ENCODE data around the gene HLA-DMB.

The HLA-DMB gene

GRCh38 chr6:32940656-32941213, at the start of gene HLA-DMB:
Gene HLA-DMB, minus strand, starts transcription at chr6:32941028. Its CDS starts 221 bp downstream, at chr6:32940807.
- no peak for DNase-seq (ENCODE audit: low read depth in 4 of 4, low spot score in 1 of 4)

GRCh38 chr6:32989368-32989767, 48.5 kb upstream of the HLA-DMB start:
- no peak for DNase-seq (ENCODE audit: low read depth in 4 of 4, low spot score in 1 of 4)

GRCh38 chr6:32984622-32985389, 44.0 kb upstream of the HLA-DMB start:
- DNase-seq (ENCODE audit: low read depth in 4 of 4, low spot score in 1 of 4) = peak; percentile 81 to 84 (median 82)

GRCh38 chr6:32983964-32984621, 43.3 kb upstream of the HLA-DMB start:
- DNase-seq (ENCODE audit: low read depth in 4 of 4, low spot score in 1 of 4) = no peak

- no peak for DNase-seq (ENCODE audit: low read depth in 4 of 4, low spot score in 1 of 4)
Observed at GRCh38 chr6:32983493-32983848, 42.6 kb upstream of the HLA-DMB start.

- no peak for DNase-seq (ENCODE audit: low read depth in 4 of 4, low spot score in 1 of 4)
Observed at GRCh38 chr6:32982702-32983492, 42.1 kb upstream of the HLA-DMB start.

GRCh38 chr6:32982084-32982701, 41.4 kb upstream of the HLA-DMB start:
- DNase-seq (ENCODE audit: low read depth in 4 of 4, low spot score in 1 of 4) = no peak

- no peak for DNase-seq (ENCODE audit: low read depth in 4 of 4, low spot score in 1 of 4)
Observed at GRCh38 chr6:32980488-32981038, 39.7 kb upstream of the HLA-DMB start.

- no peak for DNase-seq (ENCODE audit: low read depth in 4 of 4, low spot score in 1 of 4)
Observed at GRCh38 chr6:32979720-32980487, 39.1 kb upstream of the HLA-DMB start.

- DNase-seq (ENCODE audit: low read depth in 4 of 4, low spot score in 1 of 4) = no peak
Observed at GRCh38 chr6:32977953-32978324, 37.1 kb upstream of the HLA-DMB start.

- DNase-seq (ENCODE audit: low read depth in 4 of 4, low spot score in 1 of 4) = no peak
Observed at GRCh38 chr6:32977272-32977952, 36.6 kb upstream of the HLA-DMB start.

- DNase-seq (ENCODE audit: low read depth in 4 of 4, low spot score in 1 of 4) = no peak
Observed at GRCh38 chr6:32976334-32977069, 35.7 kb upstream of the HLA-DMB start.

GRCh38 chr6:32975886-32976285, 35.1 kb upstream of the HLA-DMB start:
- DNase-seq (ENCODE audit: low read depth in 4 of 4, low spot score in 1 of 4) = no peak

- no peak for DNase-seq (ENCODE audit: low read depth in 4 of 4, low spot score in 1 of 4)
Observed at GRCh38 chr6:32974541-32975308, 33.9 kb upstream of the HLA-DMB start.

- DNase-seq (ENCODE audit: low read depth in 4 of 4, low spot score in 1 of 4) = no peak
Observed at GRCh38 chr6:32974016-32974333, 33.1 kb upstream of the HLA-DMB start.

GRCh38 chr6:32973144-32974015, 32.6 kb upstream of the HLA-DMB start:
- peak in 1 of 4 experiments; percentile 49 for DNase-seq (ENCODE audit: low read depth in 4 of 4, low spot score in 1 of 4)

All from stimulated activated CD4-positive, alpha-beta T cell treated with anti-CD3 and anti-CD28 coated beads, Interleukin-1b, Interleukin-23, amount 100 ng/mL, for 24 hours (primary cell).